Tibial artery (tissue), 4 donors: ENCODE measurements around the gene CDC42EP4.

Experiments used
- DNase-seq, 2 donors: peaks; one replicate each; pipeline ENCODE4 v3.0.0-alpha.2; 2019
- H3K27ac ChIP-seq, 2 donors: fragments of 200-600 bp; sonication (generic) in 1 of 2; 1 replicate in 1 of 2; 2 replicates in 1 of 2; pipeline ENCODE4 v1.5.1; 2018 to 2019; ENCODE audit warnings: mild to moderate bottlenecking in 1 of 2
- H3K27me3 ChIP-seq, 2 donors: fragments of 200-600 bp; sonication (generic) in 1 of 2; one replicate each; pipeline versions ENCODE4 v1.5.1 to v1.6.0; 2016 to 2019
- H3K36me3 ChIP-seq, 3 donors: fragments of 200-600 bp; sonication (generic) in 2 of 3; one replicate each; pipeline ENCODE4 v1.5.1; 2016 to 2019; ENCODE audit warnings: mild to moderate bottlenecking in 2 of 3
- H3K4me1 ChIP-seq, 4 donors: fragments of 200-600 bp; sonication (generic) in 2 of 4; 1 replicate in 3 of 4; 2 replicates in 1 of 4; pipeline ENCODE4 v1.5.1; 2016 to 2019
- H3K4me3 ChIP-seq, 2 donors: fragments of 200-600 bp; sonication (generic) in 1 of 2; 1 replicate in 1 of 2; 2 replicates in 1 of 2; pipeline ENCODE4 v1.5.1; 2018 to 2019; ENCODE audit warnings: mild to moderate bottlenecking in 2 of 2
- H3K9me3 ChIP-seq, 3 donors: fragments of 200-600 bp; sonication (generic) in 1 of 3; one replicate each; pipeline ENCODE4 v1.5.1; 2016 to 2019
- CTCF ChIP-seq, 2 experiments: fragments of 200-600 bp in 1 of 2; fragments of 450-650 bp in 1 of 2; IDR thresholded peaks; one replicate each; pipeline ENCODE4 v1.5.1; 2017 to 2019; ENCODE audit warnings: antibody characterized with exemption in 2 of 2, mild to moderate bottlenecking in 1 of 2, moderate library complexity in 1 of 2
- intact Hi-C: fragments of 100-400 bp; cut with DNase I; formaldehyde crosslinking; loops from one replicate; pipeline ENCODE4 v1.15.0; 2023; ENCODE audit warnings: low total_unique reads

The CDC42EP4 gene

GRCh38 chr17:73342541-73343167 lies 30.9 kb upstream of the CDC42EP4 start:
- peaks cover 0 to 48% (median 29%) of the 10 kb centered on the region in 4 donors for H3K4me1 ChIP-seq
- no peaks in the 10 kb centered on the region for H3K27me3 ChIP-seq
- no peaks in the 10 kb centered on the region for H3K36me3 ChIP-seq
- H3K9me3 ChIP-seq, result no peaks in the 10 kb centered on the region
- TF ChIP-seq CTCF (IDR thresholded peaks at IDR 0.05), result no peak
- H3K27ac ChIP-seq, result peak overlapping the region; percentile 17 to 34
- intact Hi-C loops, result no loop called here
- DNase-seq, result no peak
- peak overlapping the region in 1 of 2 donors; percentile 27 for H3K4me3 ChIP-seq

GRCh38 chr17:73342050-73342522 lies 30.3 kb upstream of the CDC42EP4 start:
- Histone ChIP-seq H3K4me3 (no peak overlapping the region), H3K27ac (peak overlapping the region; percentile 17 to 21), H3K27me3 (no peaks in the 10 kb centered on the region), H3K9me3 (no peaks in the 10 kb centered on the region), H3K36me3 (no peaks in the 10 kb centered on the region), H3K4me1 (peaks cover 0 to 48% (median 27%) of the 10 kb centered on the region in 4 donors)
- TF ChIP-seq CTCF (IDR thresholded peaks at IDR 0.05), result no peak
- intact Hi-C loops, result no loop called here
- DNase-seq, result peak; percentile 64 to 84

- Histone ChIP-seq H3K27ac (peak overlapping the region; percentile 17 to 21), H3K4me1 (peaks cover 0 to 49% (median 27%) of the 10 kb centered on the region in 4 donors), H3K9me3 (no peaks in the 10 kb centered on the region), H3K27me3 (no peaks in the 10 kb centered on the region), H3K4me3 (no peak overlapping the region), H3K36me3 (no peaks in the 10 kb centered on the region)
- DNase-seq, result no peak
- intact Hi-C loops, result no loop called here
- no peak for TF ChIP-seq CTCF (IDR thresholded peaks at IDR 0.05)
Observed at GRCh38 chr17:73341350-73342049, 29.7 kb upstream of the CDC42EP4 start.

GRCh38 chr17:73340093-73340596 lies 28.3 kb upstream of the CDC42EP4 start:
- Histone ChIP-seq H3K36me3 (no peaks in the 10 kb centered on the region), H3K4me3 (no peak overlapping the region), H3K27ac (peak overlapping the region; percentile 56 to 63), H3K4me1 (peaks cover 0 to 49% (median 27%) of the 10 kb centered on the region in 4 donors), H3K27me3 (no peaks in the 10 kb centered on the region), H3K9me3 (no peaks in the 10 kb centered on the region)
- peak; percentile 67 to 81 for DNase-seq
- peak; percentile 18 to 40 for TF ChIP-seq CTCF (IDR thresholded peaks at IDR 0.05)
- intact Hi-C loops, result no loop called here

GRCh38 chr17:73338566-73339197 lies 26.9 kb upstream of the CDC42EP4 start:
- no peak for DNase-seq
- H3K27me3 ChIP-seq, result no peaks in the 10 kb centered on the region
- peaks cover 0 to 48% (median 28%) of the 10 kb centered on the region in 4 donors for H3K4me1 ChIP-seq
- TF ChIP-seq CTCF (IDR thresholded peaks at IDR 0.05), result no peak
- intact Hi-C loops, result no loop called here
- no peaks in the 10 kb centered on the region for H3K36me3 ChIP-seq
- peak overlapping the region in 1 of 2 donors; percentile 19 for H3K4me3 ChIP-seq
- peak overlapping the region; percentile 63 to 64 for H3K27ac ChIP-seq
- no peaks in the 10 kb centered on the region for H3K9me3 ChIP-seq
